Measurements from ENCODE around the gene LAMB1.
"Not testable (repeated sequence)": the region's sequence is repeated elsewhere in the genome, so short reads cannot be mapped to it uniquely, and the experiment has no call there.

The LAMB1 gene

GRCh38 chr7:107969856-107970255, 33.1 kb downstream of the LAMB1 start:
- DNase-seq = no peak

- DNase-seq = no peak
Measured at GRCh38 chr7:107968449-107968848, 34.5 kb downstream of the LAMB1 start.

GRCh38 chr7:107967420-107967819, 35.5 kb downstream of the LAMB1 start:
- DNase-seq = no peak

DNA sequence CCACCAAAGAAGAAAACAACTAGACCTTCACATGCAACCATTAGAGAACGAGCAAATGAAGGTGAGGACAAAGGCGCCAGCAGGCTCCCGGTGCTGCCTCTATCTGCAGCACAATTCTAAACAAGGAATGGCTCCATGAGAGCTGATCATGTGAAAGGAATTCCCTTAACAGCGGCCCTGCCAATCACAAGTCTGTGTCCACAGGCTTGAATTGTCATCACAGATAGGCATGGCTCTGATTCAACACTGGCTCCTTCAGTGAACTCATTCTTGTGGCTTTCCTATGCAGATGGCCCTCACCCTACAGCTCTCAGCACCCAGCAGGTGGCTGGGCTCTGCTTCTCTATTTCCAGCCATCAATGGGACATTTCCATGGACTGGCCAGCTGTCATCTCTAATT, 36.2 kb downstream of the LAMB1 start:
- DNase-seq = no peak

DNA sequence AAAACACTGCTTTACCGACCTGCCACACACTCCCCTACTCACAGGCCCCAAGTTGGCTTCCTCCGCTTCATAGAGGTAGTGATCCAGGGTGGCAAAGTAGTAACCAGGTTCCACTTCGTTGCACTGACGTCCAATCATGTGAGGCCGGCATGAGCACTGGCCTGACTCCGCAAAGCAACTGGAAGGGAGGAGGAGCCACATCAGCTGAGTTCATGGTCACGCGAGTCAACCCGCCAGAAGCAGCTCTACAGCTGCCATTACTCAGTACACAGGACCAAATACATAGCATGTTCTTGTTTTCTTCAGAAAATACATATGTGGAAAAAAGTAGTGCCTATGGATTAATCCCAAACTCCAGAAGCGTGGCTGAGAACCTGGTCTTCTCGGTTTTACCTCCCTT, 38.5 kb downstream of the LAMB1 start:
- no peak for DNase-seq

GRCh38 chr7:107962817-107963216, 40.1 kb downstream of the LAMB1 start:
- DNase-seq = no peak

DNA sequence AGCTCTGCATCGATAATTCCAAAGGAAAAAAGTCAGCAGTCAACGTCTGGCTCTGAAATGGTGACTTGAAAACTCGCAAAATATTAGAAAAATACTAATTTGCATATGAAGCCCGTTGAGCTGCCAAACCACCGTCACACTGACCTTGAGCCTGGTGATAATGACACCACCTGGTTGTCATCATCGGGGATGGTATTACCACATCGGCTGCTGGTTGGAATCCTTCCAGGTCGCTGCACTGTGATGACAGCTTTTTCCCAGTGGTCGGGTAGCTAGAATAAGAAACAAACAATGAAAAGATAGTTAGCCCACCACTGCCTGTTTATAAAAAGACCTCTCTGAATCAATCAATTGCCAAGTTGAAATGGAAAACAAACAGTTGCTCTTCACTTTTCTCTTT, 41.6 kb downstream of the LAMB1 start:
- DNase-seq = no peak

DNA sequence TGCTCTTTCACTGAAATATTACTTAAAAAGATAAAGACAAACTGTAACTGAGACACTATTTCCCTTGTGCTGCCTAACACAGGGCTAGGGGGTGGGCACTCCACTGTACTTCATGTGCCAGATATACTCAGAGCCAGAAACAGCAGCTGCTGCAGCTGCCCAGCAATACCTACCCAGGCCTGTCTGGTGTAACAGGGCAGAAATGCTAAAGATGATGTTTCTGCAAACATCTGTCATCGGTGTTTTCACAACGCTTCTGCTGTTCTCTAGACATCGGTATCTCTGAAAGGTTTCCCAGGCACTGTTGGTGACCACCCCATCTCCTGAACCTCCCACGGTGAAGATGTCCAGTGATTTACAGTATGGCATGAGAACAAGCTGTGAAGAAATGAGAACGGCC, 42.7 kb downstream of the LAMB1 start:
- no peak for DNase-seq

GRCh38 chr7:107959527-107959898, 43.4 kb downstream of the LAMB1 start:
- DNase-seq = no peak

- no peak for DNase-seq
Measured at GRCh38 chr7:107958764-107959526, 44.0 kb downstream of the LAMB1 start.

DNA sequence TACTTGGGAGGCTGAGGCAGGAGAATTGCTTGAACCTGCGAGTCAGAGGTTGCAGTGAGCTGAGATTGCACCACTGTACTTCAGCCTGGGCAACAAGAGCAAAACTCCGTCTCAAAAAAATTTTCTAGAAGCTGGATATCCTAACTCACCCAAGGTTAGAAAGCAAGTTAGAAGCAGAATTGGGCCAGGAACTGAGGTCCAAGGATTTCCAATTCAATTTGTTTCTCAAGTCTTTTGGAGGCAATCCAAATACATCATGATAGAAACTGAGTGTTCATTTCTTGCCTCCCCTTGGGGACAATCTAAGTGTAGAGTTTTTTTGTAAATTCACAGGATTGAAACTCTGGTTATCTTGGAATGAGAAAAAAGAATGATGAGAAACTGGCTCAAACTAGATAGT, 45.5 kb downstream of the LAMB1 start:
- no peak for DNase-seq

GRCh38 chr7:107956950-107957349, 46.0 kb downstream of the LAMB1 start:
- DNase-seq = not testable (repeated sequence)

DNA sequence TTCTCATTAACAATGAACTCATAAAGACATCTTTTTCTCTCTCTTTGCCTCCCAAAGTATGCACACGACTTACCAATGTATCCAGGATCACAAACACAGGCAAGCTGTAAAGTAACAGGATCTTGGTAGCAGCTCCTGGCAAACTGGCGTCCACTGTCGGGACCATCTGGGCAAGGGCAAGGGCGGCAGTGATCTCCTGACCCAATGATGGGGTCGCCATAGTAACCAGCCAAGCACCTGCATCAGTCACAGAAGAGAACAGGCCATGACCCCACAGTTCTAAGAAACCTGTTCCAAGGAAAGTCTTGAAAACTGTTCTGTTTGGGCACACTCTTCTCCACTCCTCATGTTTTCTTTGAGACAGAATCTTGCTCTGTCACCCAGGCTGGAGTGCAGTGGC, 47.6 kb downstream of the LAMB1 start:
- no peak for DNase-seq

DNA sequence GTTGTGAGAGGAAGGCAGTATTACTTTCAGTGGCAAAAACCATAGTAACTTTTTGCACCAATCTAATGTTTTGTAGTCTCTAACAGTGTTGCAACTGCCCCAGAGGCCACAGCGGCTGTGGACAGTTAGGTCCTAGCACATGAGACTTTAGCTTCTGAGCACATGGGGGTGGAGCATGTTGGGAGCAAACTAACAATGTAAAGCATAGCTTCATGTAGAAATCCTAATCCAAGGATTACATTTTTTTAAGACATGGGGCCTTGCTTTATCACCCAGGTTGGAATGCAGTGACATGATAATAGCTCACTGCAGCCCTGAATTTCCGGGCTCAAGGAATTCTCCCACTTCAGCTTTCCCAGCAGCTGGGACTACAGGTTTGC, 49.0 kb downstream of the LAMB1 start:
- DNase-seq = no peak

- DNase-seq = no peak
Measured at GRCh38 chr7:107953265-107953923, 49.6 kb downstream of the LAMB1 start.

GRCh38 chr7:107951896-107952295, 51.1 kb downstream of the LAMB1 start:
- DNase-seq = no peak

DNA sequence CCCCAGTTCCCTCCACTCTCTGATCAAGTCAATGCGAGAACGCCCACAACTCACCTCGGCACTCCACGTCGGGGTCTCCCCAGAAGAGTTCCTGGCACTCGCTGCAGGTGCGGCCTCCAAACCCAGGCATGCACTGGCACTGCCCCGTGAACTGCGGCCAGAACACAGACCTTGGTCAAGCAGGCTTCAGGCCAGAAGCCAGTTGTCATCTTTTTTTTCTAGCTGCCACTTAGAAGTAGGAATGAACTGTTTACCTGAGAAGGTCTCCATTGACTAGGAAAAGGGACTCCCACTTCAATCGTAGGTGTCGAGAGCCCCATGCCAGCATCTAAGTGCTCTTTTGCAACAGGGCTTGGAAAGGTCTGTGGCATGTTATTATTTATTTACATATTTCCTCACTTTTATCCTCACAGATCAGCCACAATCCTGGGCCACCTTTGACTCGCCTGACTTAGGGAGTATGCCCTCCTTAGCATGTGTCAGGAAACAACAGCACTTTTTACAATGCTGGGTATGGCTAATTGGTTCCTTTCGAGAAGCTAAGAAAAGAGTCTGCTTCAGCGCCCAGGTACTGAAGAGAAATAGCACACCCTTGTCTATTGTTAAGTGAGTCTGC, 51.7 kb downstream of the LAMB1 start:
- no peak for DNase-seq

DNA sequence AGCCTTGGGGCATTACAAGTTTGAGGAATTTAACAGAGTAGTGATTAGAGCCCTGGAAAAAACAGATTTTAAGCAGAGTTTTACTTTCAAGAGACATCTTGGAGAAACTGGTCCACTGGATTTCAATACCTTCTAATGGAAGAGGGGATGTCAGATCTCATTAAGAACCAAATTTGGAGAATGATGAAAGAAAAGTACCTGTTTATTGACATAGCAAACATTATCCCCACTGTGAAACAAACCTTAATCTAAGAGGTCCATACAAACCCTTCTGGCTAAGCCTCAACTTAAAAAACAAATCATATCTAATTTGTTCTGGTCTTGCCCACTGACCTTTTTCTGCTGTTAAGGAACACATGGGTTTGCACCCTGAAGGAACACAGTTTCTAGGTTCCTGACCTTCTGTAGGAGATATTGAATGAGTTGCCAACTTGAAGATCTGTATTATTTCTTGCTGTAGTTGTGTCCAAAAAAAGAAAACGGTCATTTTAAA, 53.5 kb downstream of the LAMB1 start:
- no peak for DNase-seq

GRCh38 chr7:107948645-107949442, 54.1 kb downstream of the LAMB1 start:
- no peak for DNase-seq

DNA sequence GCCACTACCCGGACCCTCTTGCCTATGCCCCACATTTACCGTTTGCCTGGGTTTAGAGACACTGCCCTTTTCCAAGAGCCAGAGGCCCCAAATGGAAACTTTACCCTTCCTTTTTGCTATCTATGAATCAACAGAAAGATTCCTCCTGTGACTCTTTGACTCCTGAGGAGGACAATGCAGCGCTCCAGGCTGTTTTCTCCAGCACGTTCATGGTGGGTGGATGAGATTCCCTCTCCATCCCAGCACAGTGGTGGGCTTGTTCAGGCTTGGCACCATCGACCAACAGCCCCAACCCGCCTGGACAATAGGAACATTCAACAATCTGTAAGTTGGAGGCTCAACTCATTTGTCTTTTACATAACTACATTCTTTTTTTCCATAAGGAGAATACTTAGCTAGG, 56.1 kb downstream of the LAMB1 start:
- DNase-seq = no peak

- no peak for DNase-seq
Measured at GRCh38 chr7:107946451-107946850, 56.5 kb downstream of the LAMB1 start.

DNA sequence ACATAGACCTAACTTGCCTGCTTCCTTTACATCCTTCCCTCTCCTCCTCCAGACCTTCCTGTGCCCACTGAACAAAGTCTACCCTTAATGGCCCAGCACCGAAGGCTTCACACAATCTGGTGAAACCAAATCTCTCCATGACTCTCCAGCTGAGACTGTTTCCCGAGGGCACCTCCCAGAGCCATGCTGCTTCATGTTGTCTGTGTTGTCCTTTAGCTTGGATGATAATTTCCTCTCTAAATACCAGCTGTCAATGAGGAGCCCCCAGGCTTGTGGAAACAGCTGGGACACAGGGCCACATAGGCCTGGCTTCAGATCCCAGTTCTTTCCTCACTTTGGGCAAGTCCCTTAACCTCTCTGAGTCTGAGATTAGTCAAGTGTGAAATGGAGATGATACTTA, 57.6 kb downstream of the LAMB1 start:
- DNase-seq = no peak

GRCh38 chr7:107944411-107945169, 58.4 kb downstream of the LAMB1 start:
- DNase-seq = no peak

All from OCI-M1 (cell line).